Effector memory CD8-positive, alpha-beta T cell (primary cell): ENCODE results near the gene GAN.
"Not testable (repeated sequence)": the region's sequence is repeated elsewhere in the genome, so short reads cannot be mapped to it uniquely, and the experiment has no call there.

Source experiments
- ATAC-seq: fragments of 150-1000 bp; cut with Tn5 transposase; replicated peaks from 2 replicates; pipeline ENCODE4 v1.10.0; 2021; ENCODE audit warnings: mild to moderate bottlenecking, moderate library complexity
- DNase-seq, 3 experiments: peaks; one replicate each; pipeline ENCODE4 v3.0.0; 2021
- H3K27ac Mint-ChIP-seq, 2 donors: one replicate each; pipeline ENCODE4 v1.8.0; 2022; ENCODE audit warnings: mild to moderate bottlenecking in 2 of 2, mixed read lengths in 2 of 2, moderate library complexity in 2 of 2
- H3K27me3 Mint-ChIP-seq, 2 donors: one replicate each; pipeline ENCODE4 v1.8.0; 2022; ENCODE audit warnings: mixed read lengths in 2 of 2
- H3K36me3 Mint-ChIP-seq: one replicate; pipeline ENCODE4 v1.8.0; 2022; ENCODE audit warnings: mild to moderate bottlenecking, moderate library complexity, mixed read lengths; ENCODE audit not compliant: insufficient read depth
- H3K4me1 Mint-ChIP-seq, 2 donors: one replicate each; pipeline ENCODE4 v1.8.0; 2022; ENCODE audit warnings: low read depth in 2 of 2, mixed read lengths in 2 of 2
- H3K4me3 Mint-ChIP-seq, 2 donors: one replicate each; pipeline ENCODE4 v1.8.0; 2022; ENCODE audit warnings: mild to moderate bottlenecking in 2 of 2, mixed read lengths in 2 of 2, moderate library complexity in 2 of 2
- H3K9me3 Mint-ChIP-seq, 2 donors: one replicate each; pipeline ENCODE4 v1.8.0; 2022; ENCODE audit warnings: mixed read lengths in 2 of 2

The GAN gene

DNA sequence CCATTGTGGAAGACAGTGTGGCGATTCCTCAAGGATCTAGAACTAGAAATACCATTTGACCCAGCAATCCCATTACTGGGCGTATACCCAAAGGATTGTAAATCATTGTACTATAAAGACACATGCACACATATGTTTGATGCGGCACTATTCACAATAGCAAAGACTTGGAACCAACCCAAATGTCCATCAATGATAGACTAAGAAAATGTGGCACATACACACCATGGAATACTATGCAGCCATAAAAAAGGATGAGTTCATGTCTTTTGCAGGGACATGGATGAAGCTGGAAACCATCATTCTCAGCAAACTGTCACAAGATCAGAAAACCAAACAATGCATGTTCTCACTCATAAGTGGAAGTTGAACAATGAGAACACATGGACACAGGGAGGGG is 30.4 kb downstream of the GAN start:
- not testable (repeated sequence) for DNase-seq, H3K27me3 Mint-ChIP-seq, H3K9me3 Mint-ChIP-seq, H3K27ac Mint-ChIP-seq, H3K4me3 Mint-ChIP-seq, H3K36me3 Mint-ChIP-seq, H3K4me1 Mint-ChIP-seq, ATAC-seq

DNA sequence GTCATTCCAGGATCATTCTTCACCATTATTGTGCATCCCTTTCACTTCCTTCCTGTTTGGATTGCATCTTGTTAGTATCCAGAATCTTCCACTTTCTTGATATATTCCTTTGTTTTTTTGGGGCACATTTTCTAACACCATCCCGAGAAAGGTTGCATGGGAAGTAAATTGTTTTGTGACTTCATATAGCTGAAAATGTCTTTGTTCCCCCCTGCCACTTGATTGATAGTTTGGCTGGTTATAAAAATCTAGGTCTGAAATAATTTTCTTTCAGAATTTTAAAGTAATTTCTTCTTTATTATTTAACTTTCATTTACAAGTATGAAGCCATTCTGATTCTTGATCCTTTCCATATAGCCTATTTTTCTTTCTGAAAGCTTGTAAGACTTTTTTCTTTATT is 32.7 kb downstream of the GAN start:
- no peak for DNase-seq
- peaks cover 0 to 7% of the 10 kb centered on the region in 2 donors for H3K9me3 Mint-ChIP-seq
- ATAC-seq, result no peak
- H3K27ac Mint-ChIP-seq, result no peak overlapping the region
- no peak overlapping the region for H3K4me3 Mint-ChIP-seq
- no peaks in the 10 kb centered on the region for H3K27me3 Mint-ChIP-seq
- peaks cover 0 to 4% of the 10 kb centered on the region in 2 donors for H3K4me1 Mint-ChIP-seq
- H3K36me3 Mint-ChIP-seq, result peaks cover 1% of the 10 kb centered on the region

GRCh38 chr16:81349608-81350305 is 35.0 kb downstream of the GAN start:
- no peak for ATAC-seq
- peaks cover 7% of the 10 kb centered on the region for H3K36me3 Mint-ChIP-seq
- H3K4me3 Mint-ChIP-seq, result no peak overlapping the region
- no peaks in the 10 kb centered on the region for H3K27me3 Mint-ChIP-seq
- H3K4me1 Mint-ChIP-seq, result peaks cover 0 to 4% of the 10 kb centered on the region in 2 donors
- DNase-seq, result no peak
- peaks cover 0 to 7% of the 10 kb centered on the region in 2 donors for H3K9me3 Mint-ChIP-seq
- no peak overlapping the region for H3K27ac Mint-ChIP-seq

- peaks cover 11% of the 10 kb centered on the region for H3K36me3 Mint-ChIP-seq
- DNase-seq, result no peak
Measured at GRCh38 chr16:81350306-81350615, 35.5 kb downstream of the GAN start.

GRCh38 chr16:81353895-81354294 is 39.1 kb downstream of the GAN start:
- Mint-ChIP-seq H3K9me3 (peaks cover 0 to 6% of the 10 kb centered on the region in 2 donors), H3K4me3 (no peak overlapping the region), H3K27ac (no peak overlapping the region), H3K36me3 (peaks cover 11% of the 10 kb centered on the region), H3K27me3 (no peaks in the 10 kb centered on the region), H3K4me1 (no peaks in the 10 kb centered on the region)
- DNase-seq (no peak), ATAC-seq (no peak)

More at GRCh38 chr16:81350306-81350615, 35.5 kb downstream of the GAN start:
- peaks cover 0 to 7% of the 10 kb centered on the region in 2 donors for H3K9me3 Mint-ChIP-seq
- H3K27ac Mint-ChIP-seq, result no peak overlapping the region
- ATAC-seq, result no peak
- H3K4me1 Mint-ChIP-seq, result peaks cover 0 to 4% of the 10 kb centered on the region in 2 donors
- H3K4me3 Mint-ChIP-seq, result no peak overlapping the region
- no peaks in the 10 kb centered on the region for H3K27me3 Mint-ChIP-seq

GRCh38 chr16:81357711-81358260 is 43.0 kb downstream of the GAN start:
- Mint-ChIP-seq H3K9me3 (peaks cover 0 to 6% of the 10 kb centered on the region in 2 donors), H3K27ac (no peak overlapping the region), H3K4me3 (no peak overlapping the region), H3K36me3 (peaks cover 15% of the 10 kb centered on the region), H3K27me3 (no peaks in the 10 kb centered on the region), H3K4me1 (no peaks in the 10 kb centered on the region)
- DNase-seq, result no peak
- no peak for ATAC-seq

DNA sequence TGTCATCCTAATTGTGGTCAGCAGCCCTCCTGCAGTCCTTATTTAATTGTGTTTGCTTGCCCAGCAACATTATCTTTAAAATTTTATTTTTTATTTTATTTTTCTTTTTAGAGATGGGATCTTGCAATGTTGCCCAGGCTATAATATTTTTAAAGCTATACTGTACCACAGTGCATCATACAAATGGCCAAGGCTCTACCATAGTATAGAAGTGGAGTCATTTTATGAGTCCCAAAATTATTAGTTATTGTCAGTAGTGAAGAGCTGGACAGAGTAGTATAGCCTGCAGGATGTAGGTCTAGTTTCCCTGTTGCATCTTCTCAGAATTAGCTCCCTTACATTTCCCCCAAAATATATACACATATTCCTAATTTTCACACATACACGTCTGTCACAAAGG is 44.1 kb downstream of the GAN start:
- H3K4me1 Mint-ChIP-seq, result no peaks in the 10 kb centered on the region
- peaks cover 0 to 6% of the 10 kb centered on the region in 2 donors for H3K9me3 Mint-ChIP-seq
- H3K36me3 Mint-ChIP-seq, result peaks cover 16% of the 10 kb centered on the region
- no peaks in the 10 kb centered on the region for H3K27me3 Mint-ChIP-seq
- no peak overlapping the region for H3K27ac Mint-ChIP-seq
- DNase-seq (no peak), ATAC-seq (no peak)
- H3K4me3 Mint-ChIP-seq, result no peak overlapping the region

DNA sequence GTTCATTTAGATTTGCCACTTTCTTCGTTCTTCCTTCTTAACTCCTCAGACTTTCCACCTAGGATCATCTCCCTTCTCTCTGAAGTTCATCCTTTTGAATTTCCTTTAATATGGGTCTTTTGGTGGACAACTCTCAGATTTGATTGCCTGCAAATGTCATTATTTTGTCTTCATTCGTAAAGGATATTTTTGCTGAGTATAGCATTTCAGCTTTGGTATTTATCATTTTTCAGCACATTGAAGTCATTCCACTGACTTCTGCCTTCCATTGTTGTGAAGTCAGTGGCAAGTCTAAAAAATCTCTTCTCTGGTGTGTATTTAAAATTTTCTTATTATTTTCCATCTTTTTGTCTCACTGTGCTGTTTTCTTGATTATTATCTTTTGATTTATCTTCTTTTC is 45.4 kb downstream of the GAN start:
- H3K27me3 Mint-ChIP-seq, result no peaks in the 10 kb centered on the region
- H3K27ac Mint-ChIP-seq, result peak overlapping the region in 1 of 2 donors; percentile 74
- ATAC-seq (no peak), DNase-seq (no peak)
- H3K4me1 Mint-ChIP-seq, result no peaks in the 10 kb centered on the region
- H3K36me3 Mint-ChIP-seq, result peaks cover 16% of the 10 kb centered on the region
- no peak overlapping the region for H3K4me3 Mint-ChIP-seq
- H3K9me3 Mint-ChIP-seq, result peaks cover 0 to 6% of the 10 kb centered on the region in 2 donors

- peaks cover 0 to 10% of the 10 kb centered on the region in 2 donors for H3K4me1 Mint-ChIP-seq
- ATAC-seq, result no peak
- H3K36me3 Mint-ChIP-seq, result peaks cover 15% of the 10 kb centered on the region
- H3K27ac Mint-ChIP-seq, result peak overlapping the region in 1 of 2 donors; percentile 25
- H3K4me3 Mint-ChIP-seq, result no peak overlapping the region
- no peaks in the 10 kb centered on the region for H3K27me3 Mint-ChIP-seq
- H3K9me3 Mint-ChIP-seq, result no peaks in the 10 kb centered on the region
- DNase-seq, result no peak
Measured at GRCh38 chr16:81365731-81366130, 51.0 kb downstream of the GAN start.

- H3K27ac Mint-ChIP-seq, result peak overlapping the region in 1 of 2 donors; percentile 25
- ATAC-seq (peak; percentile 76), DNase-seq (peak; percentile 19 to 34 (median 27))
- H3K9me3 Mint-ChIP-seq, result no peaks in the 10 kb centered on the region
- H3K36me3 Mint-ChIP-seq, result peaks cover 15% of the 10 kb centered on the region
- H3K4me1 Mint-ChIP-seq, result peaks cover 0 to 10% of the 10 kb centered on the region in 2 donors
- no peaks in the 10 kb centered on the region for H3K27me3 Mint-ChIP-seq
- no peak overlapping the region for H3K4me3 Mint-ChIP-seq
Measured at GRCh38 chr16:81366316-81366932, 51.7 kb downstream of the GAN start.

- H3K4me3 Mint-ChIP-seq, result no peak overlapping the region
- DNase-seq (no peak), ATAC-seq (no peak)
- no peak overlapping the region for H3K27ac Mint-ChIP-seq
- H3K4me1 Mint-ChIP-seq, result peaks cover 0 to 10% of the 10 kb centered on the region in 2 donors
- no peaks in the 10 kb centered on the region for H3K27me3 Mint-ChIP-seq
- H3K9me3 Mint-ChIP-seq, result no peaks in the 10 kb centered on the region
- peaks cover 17% of the 10 kb centered on the region for H3K36me3 Mint-ChIP-seq
Measured at GRCh38 chr16:81367821-81368220, 53.1 kb downstream of the GAN start.

GRCh38 chr16:81369888-81370504 is 55.2 kb downstream of the GAN start:
- Mint-ChIP-seq H3K4me1 (peaks cover 0 to 10% of the 10 kb centered on the region in 2 donors), H3K4me3 (no peak overlapping the region), H3K36me3 (peaks cover 11% of the 10 kb centered on the region), H3K27ac (no peak overlapping the region), H3K27me3 (no peaks in the 10 kb centered on the region), H3K9me3 (no peaks in the 10 kb centered on the region)
- no peak for DNase-seq
- ATAC-seq, result no peak

GRCh38 chr16:81371106-81371505 is 56.3 kb downstream of the GAN start:
- no peaks in the 10 kb centered on the region for H3K27me3 Mint-ChIP-seq
- no peak for ATAC-seq
- no peak overlapping the region for H3K4me3 Mint-ChIP-seq
- H3K36me3 Mint-ChIP-seq, result peaks cover 11% of the 10 kb centered on the region
- H3K4me1 Mint-ChIP-seq, result peaks cover 0 to 10% of the 10 kb centered on the region in 2 donors
- no peak for DNase-seq
- H3K27ac Mint-ChIP-seq, result peak overlapping the region in 1 of 2 donors; percentile 50
- no peaks in the 10 kb centered on the region for H3K9me3 Mint-ChIP-seq

GRCh38 chr16:81374550-81374949 is 59.8 kb downstream of the GAN start:
- H3K36me3 Mint-ChIP-seq, result peaks cover 22% of the 10 kb centered on the region
- no peaks in the 10 kb centered on the region for H3K27me3 Mint-ChIP-seq
- ATAC-seq (no peak), DNase-seq (no peak)
- H3K4me1 Mint-ChIP-seq, result peaks cover 0 to 6% of the 10 kb centered on the region in 2 donors
- no peaks in the 10 kb centered on the region for H3K9me3 Mint-ChIP-seq
- no peak overlapping the region for H3K27ac Mint-ChIP-seq
- no peak overlapping the region for H3K4me3 Mint-ChIP-seq
